K562 (cell line): ENCODE results near the gene ZMYM1. TPM values are rescaled to one million over a fixed set of nuclear protein-coding genes. Genes with fewer than 3 reads are reported as not detected.

ENCODE experiments used
- ATAC-seq: fragments of 200-7000 bp; cut with Tn5 transposase; 3 replicates; pipeline ENCODE4 v1.9.1; 2020; ENCODE audit warnings: moderate library complexity
- BruUV-seq: library from RNA; stranded (reverse); fragments of 400-500 nt; replicated peaks from 2 replicates; lab custom pipeline; 2021; lab: Mats Ljungman, UMichigan
- CTCF ChIA-PET: fragments of 300-600 bp; formaldehyde crosslinking; extraction: SDS; loops from one replicate; lab custom pipeline; 2021; ENCODE audit warnings: low intra/inter-chr PET ratio; lab: Yijun Ruan, JAX
- POLR2A ChIA-PET: fragments of 300-600, 350-650 bp; sonication (Branson Sonifier 250); formaldehyde crosslinking; extraction: SDS; loops from one replicate; lab custom pipeline; 2021; ENCODE audit warnings: antibody characterized with exemption, inconsistent platforms; lab: Yijun Ruan, JAX
- DNase-seq, 4 experiments: peaks; one replicate each; pipeline versions ENCODE4 v3.0.0 to v3.0.0-alpha.2; 2011 to 2018; ENCODE audit warnings: low spot score in 3 of 4, mixed read lengths in 3 of 4; ENCODE audit errors: extremely low read depth in 1 of 4
- FAIRE-seq: peaks from 2 replicates; lab custom pipeline; 2011; peaks lifted over from hg19 to GRCh38; lab: Jason Lieb, UNC
- H2AFZ ChIP-seq: 2 replicates; pipeline ENCODE4 v1.6.0; 2011; ENCODE audit warnings: low read depth, low read length, control low read depth, inconsistent platforms
- H3K27ac ChIP-seq: fragments of 200-600 bp; 3 replicates; pipeline ENCODE4 v1.8.0; 2011; ENCODE audit warnings: low read depth, mild to moderate bottlenecking, control low read depth, inconsistent platforms, low read length, moderate library complexity, mixed read lengths; ENCODE audit errors: extremely low read depth
- H3K27me3 ChIP-seq, 2 experiments: fragments of 300-600 bp in 1 of 2; 2 replicates in 1 of 2; 3 replicates in 1 of 2; pipeline versions ENCODE4 v1.6.0 to v1.8.0; 2011; ENCODE audit warnings: inconsistent platforms in 2 of 2, low read length in 2 of 2, mild to moderate bottlenecking in 1 of 2, mixed read lengths in 1 of 2, moderate library complexity in 1 of 2; ENCODE audit not compliant: control insufficient read depth in 2 of 2, insufficient read depth in 2 of 2
- H3K36me3 ChIP-seq: fragments of 300-600 bp; 3 replicates; pipeline ENCODE4 v1.8.0; 2011; ENCODE audit warnings: mild to moderate bottlenecking, low read length, inconsistent platforms; ENCODE audit not compliant: control insufficient read depth, insufficient read depth
- H3K4me1 ChIP-seq, 2 experiments: fragments of 200-600 bp in 1 of 2; replicated peaks in 1 of 2; 2 replicates in 1 of 2; 3 replicates in 1 of 2; pipeline versions ENCODE4 v1.5.1 to v1.8.0; 2011; ENCODE audit warnings: inconsistent platforms in 2 of 2, low read length in 2 of 2, mild to moderate bottlenecking in 1 of 2, mixed read lengths in 1 of 2, moderate library complexity in 1 of 2; ENCODE audit not compliant: control insufficient read depth in 2 of 2, insufficient read depth in 2 of 2
- H3K4me2 ChIP-seq: 2 replicates; pipeline ENCODE4 v1.6.1; 2011; ENCODE audit warnings: low read length, control low read depth, inconsistent platforms, mixed read lengths; ENCODE audit not compliant: insufficient read depth
- H3K4me3 ChIP-seq: fragments of 200-600 bp; sonication (generic), shearing (Covaris generic); 2 replicates; pipeline ENCODE4 v1.5.1; 2016; ENCODE audit warnings: control low read depth, inconsistent platforms
- H3K79me2 ChIP-seq: fragments of 200-600 bp; 3 replicates; pipeline ENCODE4 v1.8.0; 2011; ENCODE audit warnings: low read length, inconsistent platforms; ENCODE audit not compliant: control insufficient read depth, insufficient read depth
- H3K9ac ChIP-seq, 2 experiments: 2 replicates each; pipeline versions ENCODE4 v1.6.0 to v1.6.1; 2011; ENCODE audit warnings: low read depth in 2 of 2, low read length in 2 of 2, control low read depth in 1 of 2, inconsistent platforms in 1 of 2, mild to moderate bottlenecking in 1 of 2, mixed read lengths in 1 of 2; ENCODE audit not compliant: insufficient read depth in 1 of 2
- H3K9me1 ChIP-seq: one replicate; pipeline ENCODE4 v1.6.0; 2011; ENCODE audit warnings: inconsistent platforms, mild to moderate bottlenecking, low read length, moderate library complexity; ENCODE audit not compliant: control insufficient read depth, insufficient read depth
- H3K9me3 ChIP-seq: replicated peaks from 2 replicates; pipeline ENCODE4 v1.5.1; 2011; ENCODE audit warnings: low read depth, low read length, inconsistent platforms; ENCODE audit not compliant: control insufficient read depth, insufficient read depth
- H4K20me1 ChIP-seq: replicated peaks from 2 replicates; pipeline ENCODE4 v1.6.1; 2011; ENCODE audit warnings: low read length, inconsistent platforms, mixed read lengths; ENCODE audit not compliant: control insufficient read depth, insufficient read depth
- CHD4 ChIP-seq: fragments of 200-600 bp; sonication (generic); IDR thresholded peaks from 3 replicates; pipeline ENCODE4 v1.6.1; 2012; ENCODE audit warnings: low read depth, mild to moderate bottlenecking, mixed read lengths, low read length, inconsistent platforms; ENCODE audit not compliant: insufficient read depth, insufficient replicate concordance, poor library complexity, severe bottlenecking
- CXXC5 ChIP-seq: fragments of 250-450 bp; sonication (Bioruptor Pico); IDR thresholded peaks from 2 replicates; pipeline ENCODE4 v1.8.0; 2022; ENCODE audit warnings: inconsistent platforms, mild to moderate bottlenecking, moderate library complexity
- MAFK ChIP-seq: IDR thresholded peaks from 2 replicates; pipeline ENCODE4 v1.6.1; 2011; ENCODE audit warnings: low read length, improper control_type of control experiment
- MBD1 ChIP-seq: fragments of 250-450 bp; sonication (Bioruptor Pico); IDR thresholded peaks from 2 replicates; pipeline ENCODE4 v1.8.0; 2022; ENCODE audit warnings: inconsistent platforms
- MTF1 ChIP-seq: fragments of 250-450 bp; sonication (Bioruptor Pico); IDR thresholded peaks from 2 replicates; pipeline ENCODE4 v1.9.0; 2021; ENCODE audit warnings: moderate library complexity, mild to moderate bottlenecking, inconsistent platforms, borderline replicate concordance
- MYNN ChIP-seq, 2 experiments: sonication (generic); formaldehyde crosslinking in 1 of 2; IDR thresholded peaks; 2 replicates each; pipeline versions ENCODE4 v1.5.0 to v1.6.1; 2016 to 2020; ENCODE audit warnings: antibody characterized with exemption in 1 of 2, missing genetic modification reagents in 1 of 2
- NFE2L1 ChIP-seq: fragments of 450-650 bp; IDR thresholded peaks from 2 replicates; pipeline ENCODE4 v1.6.1; 2016; ENCODE audit warnings: missing genetic modification characterization, low read depth, mild to moderate bottlenecking, missing compliant biosample characterization, moderate library complexity, borderline replicate concordance
- SMAD1 ChIP-seq: fragments of 150-350 bp; IDR thresholded peaks from 2 replicates; pipeline ENCODE4 v1.6.1; 2014; ENCODE audit warnings: low read length, low read depth; ENCODE audit not compliant: partially characterized antibody
- TARDBP ChIP-seq: fragments of 450-650 bp; IDR thresholded peaks from 2 replicates; pipeline ENCODE4 v1.6.1; 2016
- ZNF76 ChIP-seq: fragments of 250-450 bp; sonication (Bioruptor Pico); IDR thresholded peaks from 2 replicates; pipeline ENCODE4 v1.4.0; 2020; ENCODE audit warnings: mild to moderate bottlenecking, moderate library complexity, borderline replicate concordance
- ZSCAN32 ChIP-seq: fragments of 450-650 bp; formaldehyde crosslinking; IDR thresholded peaks from 2 replicates; pipeline ENCODE4 v1.4.0; 2020; ENCODE audit warnings: mild to moderate bottlenecking, moderate library complexity
- WGBS: fragments of 100-300 bp; shearing (Covaris generic); methylation state at CpG from one replicate; pipeline ENCODE4 v1.1.6; 2016; ENCODE audit warnings: low coverage, mixed read lengths; ENCODE audit not compliant: insufficient coverage; ENCODE audit errors: missing lambda C conversion rate; 5-methylcytosine and 5-hydroxymethylcytosine counted together
- in situ Hi-C: fragments of 300-500 bp; cut with MboI; formaldehyde crosslinking; loops from 4 replicates; pipeline ENCODE4 v1.15.0; 2018; ENCODE audit warnings: inconsistent platforms, mixed read lengths
- intact Hi-C: fragments of 100-400 bp; cut with micrococcal nuclease; formaldehyde crosslinking; loops from 2 replicates; pipeline ENCODE4 v1.14.2; 2022
- polyA plus RNA-seq, 8 experiments: library from polyadenylated mRNA; depleted of rRNA in 4 of 8; stranded (reverse) in 5 of 8; unstranded in 3 of 8; fragments of >200 nt; fragmentation: Nextera tagmentation in 2 of 8; fragmentation: Illumina TruSeq in 1 of 8; extraction: Ambion mirVana in 2 of 8; extraction: Trizol in 1 of 8; gene quantifications; 2 replicates each; pipeline versions ENCODE4 v1.2.1 to v1.2.3, GENCODE V29; 2011 to 2014; ENCODE audit warnings: inconsistent platforms in 1 of 8, missing spikeins in 1 of 8
- total RNA-seq, 7 experiments: library from RNA; depleted of rRNA in 6 of 7; stranded (reverse); fragments of >200 nt in 6 of 7; fragmentation: Illumina TruSeq in 2 of 7; extraction: Trizol in 2 of 7; gene quantifications; 2 replicates each; pipeline versions ENCODE4 v1.2.1 to v1.2.3, GENCODE V29; 2011 to 2021; ENCODE audit warnings: low replicate concordance in 1 of 7

ZMYM1 gene
- total and polyA plus RNA-seq, 9 of the 15 experiments (the other 6 are each of a cell fraction or from before 2014, with no cell fraction given), result 7.5 to 25.4 (median 15.8) TPM

GRCh38 chr1:35038723-35039122, 40.5 kb upstream of the ZMYM1 start (continued):
- TF ChIP-seq ZSCAN32 (CRISPR knock-in tag) (no peak), MTF1 (CRISPR knock-in tag) (no peak)

- Histone ChIP-seq H3K27ac (no peak overlapping the region), H2AFZ (no peak overlapping the region), H3K9ac (no peak overlapping the region), H3K4me3 (no peak overlapping the region), H3K36me3 (no peaks in the 10 kb centered on the region), H3K4me2 (no peak overlapping the region), H3K9me1 (no peaks in the 10 kb centered on the region), H3K79me2 (no peaks in the 10 kb centered on the region), H3K27me3 (peaks cover 0 to 2% of the 10 kb centered on the region in 2 experiments; a peak in 1 of 5 replicates), H3K4me1 (no peaks in the 10 kb centered on the region; a peak in 1 of 5 replicates), H4K20me1 (no peaks in the 10 kb centered on the region), H3K9me3 (no peaks in the 10 kb centered on the region)
- no TSS peak for BruUV-seq
- CTCF ChIA-PET, result no interaction called here
- no peak for TF ChIP-seq TARDBP
- no peak for TF ChIP-seq MYNN (IDR thresholded peaks at IDR 0.05)
- TF ChIP-seq MYNN (CRISPR knock-in tag; IDR thresholded peaks at IDR 0.05), result no peak
- no peak for TF ChIP-seq CXXC5 (CRISPR knock-in tag)
- no peak for TF ChIP-seq MBD1 (CRISPR knock-in tag)
- TF ChIP-seq ZNF76 (CRISPR knock-in tag), result no peak
- TF ChIP-seq MAFK, result no peak
- no peak for TF ChIP-seq NFE2L1
- no peak for TF ChIP-seq CHD4
- TF ChIP-seq SMAD1, result no peak
- intact Hi-C loops (no loop called here), in situ Hi-C loops (no loop called here)
- DNase-seq (no peak), FAIRE-seq (no peak), ATAC-seq (no peak)
- WGBS, result 12% methylated on average over 3 of the region's 3 CpGs
- POLR2A ChIA-PET, result no interaction called here
Measured at GRCh38 chr1:35043498-35043897, 35.7 kb upstream of the ZMYM1 start.
